ENCODE measurements around the gene LRRC7. TPM values are rescaled to one million over a fixed set of nuclear protein-coding genes. Genes with fewer than 3 reads are reported as not detected.

Gene LRRC7
- total RNA-seq, 1 experiment from 2014 or later: 0.14 TPM

GRCh38 chr1:69791311-69791710 lies 223.6 kb downstream of the LRRC7 start:
- Mint-ChIP-seq H3K27ac (ENCODE audit: unreplicated experiment) (no peak overlapping the region), H3K4me3 (ENCODE audit: low read depth, unreplicated experiment) (no peak overlapping the region), H3K27me3 (ENCODE audit: unreplicated experiment) (no peaks in the 10 kb centered on the region), H3K36me3 (ENCODE audit: insufficient read depth, unreplicated experiment) (no peaks in the 10 kb centered on the region), H3K9me3 (ENCODE audit: low read depth, unreplicated experiment) (peaks cover 3% of the 10 kb centered on the region), H3K4me1 (ENCODE audit: low read depth, unreplicated experiment) (no peaks in the 10 kb centered on the region)
- no TSS peak for BruUV-seq (replicated peaks)
- CTCF ChIA-PET: no interaction called here
- no peak for DNase-seq
- TF ChIP-seq, protein P1, sequence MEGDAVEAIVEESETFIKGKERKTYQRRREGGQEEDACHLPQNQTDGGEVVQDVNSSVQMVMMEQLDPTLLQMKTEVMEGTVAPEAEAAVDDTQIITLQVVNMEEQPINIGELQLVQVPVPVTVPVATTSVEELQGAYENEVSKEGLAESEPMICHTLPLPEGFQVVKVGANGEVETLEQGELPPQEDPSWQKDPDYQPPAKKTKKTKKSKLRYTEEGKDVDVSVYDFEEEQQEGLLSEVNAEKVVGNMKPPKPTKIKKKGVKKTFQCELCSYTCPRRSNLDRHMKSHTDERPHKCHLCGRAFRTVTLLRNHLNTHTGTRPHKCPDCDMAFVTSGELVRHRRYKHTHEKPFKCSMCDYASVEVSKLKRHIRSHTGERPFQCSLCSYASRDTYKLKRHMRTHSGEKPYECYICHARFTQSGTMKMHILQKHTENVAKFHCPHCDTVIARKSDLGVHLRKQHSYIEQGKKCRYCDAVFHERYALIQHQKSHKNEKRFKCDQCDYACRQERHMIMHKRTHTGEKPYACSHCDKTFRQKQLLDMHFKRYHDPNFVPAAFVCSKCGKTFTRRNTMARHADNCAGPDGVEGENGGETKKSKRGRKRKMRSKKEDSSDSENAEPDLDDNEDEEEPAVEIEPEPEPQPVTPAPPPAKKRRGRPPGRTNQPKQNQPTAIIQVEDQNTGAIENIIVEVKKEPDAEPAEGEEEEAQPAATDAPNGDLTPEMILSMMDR (IDR thresholded peaks at IDR 0.05; ENCODE audit: unreplicated experiment): no peak
- intact Hi-C loops (cut with micrococcal nuclease; ENCODE audit: unreplicated experiment): no loop called here

DNA sequence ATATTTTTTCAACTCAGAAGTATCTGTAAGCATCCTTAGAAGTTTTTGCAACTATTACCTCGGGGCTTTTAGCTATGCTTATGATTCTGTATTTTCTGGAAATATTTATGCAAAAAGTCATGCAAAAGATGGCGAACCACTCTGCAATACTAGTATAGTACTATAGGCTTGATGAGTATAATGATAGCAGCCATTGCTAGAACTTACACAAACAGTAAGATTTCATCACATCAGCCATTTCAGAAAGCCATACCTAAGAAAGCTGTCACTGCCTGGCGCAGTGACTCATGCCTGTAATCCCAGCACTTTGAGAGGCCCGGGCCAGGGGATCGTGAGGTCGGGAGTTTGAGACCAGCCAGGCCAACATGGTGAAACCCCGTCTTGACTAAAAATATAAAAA lies 227.1 kb downstream of the LRRC7 start:
- TF ChIP-seq, protein P1 (IDR thresholded peaks at IDR 0.05; ENCODE audit: unreplicated experiment): no peak
- Mint-ChIP-seq H3K4me3 (ENCODE audit: low read depth, unreplicated experiment) (no peak overlapping the region), H3K9me3 (ENCODE audit: low read depth, unreplicated experiment) (peaks cover 2% of the 10 kb centered on the region), H3K4me1 (ENCODE audit: low read depth, unreplicated experiment) (no peaks in the 10 kb centered on the region), H3K27ac (ENCODE audit: unreplicated experiment) (no peak overlapping the region), H3K27me3 (ENCODE audit: unreplicated experiment) (no peaks in the 10 kb centered on the region), H3K36me3 (ENCODE audit: insufficient read depth, unreplicated experiment) (no peaks in the 10 kb centered on the region)
- no TSS peak for BruUV-seq (replicated peaks)
- DNase-seq: no peak
- intact Hi-C loops (cut with micrococcal nuclease; ENCODE audit: unreplicated experiment): no loop called here
- CTCF ChIA-PET: no interaction called here

GRCh38 chr1:69814926-69815325 lies 247.2 kb downstream of the LRRC7 start:
- no peak for DNase-seq
- Mint-ChIP-seq H3K27me3 (ENCODE audit: unreplicated experiment) (no peaks in the 10 kb centered on the region), H3K27ac (ENCODE audit: unreplicated experiment) (no peak overlapping the region), H3K4me1 (ENCODE audit: low read depth, unreplicated experiment) (no peaks in the 10 kb centered on the region), H3K9me3 (ENCODE audit: low read depth, unreplicated experiment) (no peaks in the 10 kb centered on the region), H3K4me3 (ENCODE audit: low read depth, unreplicated experiment) (no peak overlapping the region), H3K36me3 (ENCODE audit: insufficient read depth, unreplicated experiment) (no peaks in the 10 kb centered on the region)
- CTCF ChIA-PET: no interaction called here
- no TSS peak for BruUV-seq (replicated peaks)
- TF ChIP-seq, protein P1 (IDR thresholded peaks at IDR 0.05; ENCODE audit: unreplicated experiment): no peak
- intact Hi-C loops (cut with micrococcal nuclease; ENCODE audit: unreplicated experiment): no loop called here

- no peak overlapping the region for H3K27ac Mint-ChIP-seq (ENCODE audit: unreplicated experiment)
- no peaks in the 10 kb centered on the region for H3K27me3 Mint-ChIP-seq (ENCODE audit: unreplicated experiment)
- no peak overlapping the region for H3K4me3 Mint-ChIP-seq (ENCODE audit: low read depth, unreplicated experiment)
- no peak for DNase-seq
- H3K9me3 Mint-ChIP-seq (ENCODE audit: low read depth, unreplicated experiment): no peaks in the 10 kb centered on the region
- TF ChIP-seq, protein P1 (IDR thresholded peaks at IDR 0.05; ENCODE audit: unreplicated experiment): no peak
- intact Hi-C loops (cut with micrococcal nuclease; ENCODE audit: unreplicated experiment): no loop called here
- H3K4me1 Mint-ChIP-seq (ENCODE audit: low read depth, unreplicated experiment): no peaks in the 10 kb centered on the region
- H3K36me3 Mint-ChIP-seq (ENCODE audit: insufficient read depth, unreplicated experiment): no peaks in the 10 kb centered on the region
- no TSS peak for BruUV-seq (replicated peaks)
- CTCF ChIA-PET: no interaction called here
Measured at GRCh38 chr1:69824932-69825331, 257.2 kb downstream of the LRRC7 start.

DNA sequence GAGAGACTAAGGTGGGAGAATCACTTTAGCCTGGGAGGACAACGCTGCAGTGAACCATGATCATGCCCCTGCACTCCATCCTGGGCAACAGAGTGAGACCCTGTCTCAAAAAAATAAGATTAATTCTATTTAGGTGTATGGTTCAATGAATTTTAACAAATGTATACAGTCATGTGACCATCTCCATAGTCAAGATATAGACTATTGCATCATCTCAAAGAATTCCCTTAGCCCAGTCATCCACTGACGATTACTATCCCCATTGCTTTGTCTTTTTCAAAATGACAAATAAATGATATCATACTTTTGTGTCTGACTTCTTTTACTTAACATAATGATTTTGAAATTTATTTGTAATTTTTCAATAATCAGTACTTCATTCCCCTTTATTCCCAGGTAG lies 260.0 kb downstream of the LRRC7 start:
- no TSS peak for BruUV-seq (replicated peaks)
- TF ChIP-seq, protein P1 (IDR thresholded peaks at IDR 0.05; ENCODE audit: unreplicated experiment): no peak
- DNase-seq: no peak

More for the DNA sequence above, 260.0 kb downstream of the LRRC7 start:
- Mint-ChIP-seq H3K27ac (ENCODE audit: unreplicated experiment) (no peak overlapping the region), H3K9me3 (ENCODE audit: low read depth, unreplicated experiment) (peaks cover 3% of the 10 kb centered on the region), H3K27me3 (ENCODE audit: unreplicated experiment) (no peaks in the 10 kb centered on the region), H3K36me3 (ENCODE audit: insufficient read depth, unreplicated experiment) (no peaks in the 10 kb centered on the region), H3K4me3 (ENCODE audit: low read depth, unreplicated experiment) (no peak overlapping the region), H3K4me1 (ENCODE audit: low read depth, unreplicated experiment) (no peaks in the 10 kb centered on the region)
- intact Hi-C loops (cut with micrococcal nuclease; ENCODE audit: unreplicated experiment): no loop called here
- CTCF ChIA-PET: no interaction called here
